GM23338 (cell line): ENCODE data around the gene MYH6. TPM values are rescaled to one million over a fixed set of nuclear protein-coding genes. Genes with fewer than 3 reads are reported as not detected.

Experiments
- ATAC-seq: fragments of 200-7000 bp; cut with Tn5 transposase; 3 replicates; pipeline ENCODE4 v1.9.1; 2020
- DNase-seq: peaks from one replicate; pipeline ENCODE4 v3.0.0-alpha.2; 2015; ENCODE audit warnings: low spot score
- H2AFZ ChIP-seq: fragments of 200-600 bp; sonication (generic); 2 replicates; pipeline ENCODE4 v1.8.0; 2016; ENCODE audit warnings: antibody characterized with exemption, mild to moderate bottlenecking, moderate library complexity
- H3F3A ChIP-seq: fragments of 200-600 bp; sonication (generic); replicated peaks from 2 replicates; pipeline ENCODE4 v1.8.0; 2017; ENCODE audit warnings: antibody characterized with exemption, mixed run types, low read depth
- H3K27ac ChIP-seq: fragments of 200-600 bp; sonication (generic); 2 replicates; pipeline ENCODE4 v1.6.1; 2016; ENCODE audit warnings: low read depth
- H3K27me3 ChIP-seq: fragments of 200-600 bp; sonication (generic); 2 replicates; pipeline ENCODE4 v1.8.0; 2016; ENCODE audit warnings: mild to moderate bottlenecking, mixed run types, moderate library complexity; ENCODE audit not compliant: insufficient read depth
- H3K36me3 ChIP-seq: fragments of 200-600 bp; sonication (generic); 2 replicates; pipeline ENCODE4 v1.8.0; 2016; ENCODE audit warnings: mild to moderate bottlenecking; ENCODE audit not compliant: insufficient read depth
- H3K4me1 ChIP-seq: fragments of 200-600 bp; sonication (generic); 2 replicates; pipeline ENCODE4 v1.8.0; 2016; ENCODE audit warnings: mild to moderate bottlenecking, moderate library complexity; ENCODE audit not compliant: insufficient read depth
- H3K4me2 ChIP-seq: fragments of 200-600 bp; sonication (generic); 2 replicates; pipeline ENCODE4 v1.7.1; 2017; ENCODE audit warnings: mixed run types
- H3K4me3 ChIP-seq: fragments of 200-600 bp; sonication (generic); 2 replicates; pipeline ENCODE4 v1.6.1; 2016; ENCODE audit warnings: mixed run types
- H3K79me2 ChIP-seq: fragments of 200-600 bp; sonication (generic); replicated peaks from 2 replicates; pipeline ENCODE4 v1.8.0; 2017; ENCODE audit warnings: mild to moderate bottlenecking; ENCODE audit not compliant: insufficient read depth
- H3K9me2 ChIP-seq: fragments of 200-600 bp; sonication (generic); 2 replicates; pipeline ENCODE4 v1.8.0; 2017; ENCODE audit not compliant: insufficient read depth
- H4K20me1 ChIP-seq: fragments of 200-600 bp; sonication (generic); replicated peaks from 2 replicates; pipeline ENCODE4 v1.8.0; 2017; ENCODE audit warnings: mild to moderate bottlenecking; ENCODE audit not compliant: insufficient read depth
- H3K27ac Mint-ChIP-seq: 2 replicates; pipeline ENCODE4 v1.8.0; 2020; ENCODE audit warnings: inconsistent platforms, mild to moderate bottlenecking, moderate library complexity, mixed read lengths
- H3K27me3 Mint-ChIP-seq: 3 replicates; pipeline ENCODE4 v1.8.0; 2022; ENCODE audit warnings: low read depth, mild to moderate bottlenecking, moderate library complexity, mixed read lengths, inconsistent platforms; ENCODE audit not compliant: insufficient read depth, poor library complexity
- H3K36me3 Mint-ChIP-seq: 3 replicates; pipeline ENCODE4 v1.8.0; 2021; ENCODE audit warnings: low read depth, mild to moderate bottlenecking, inconsistent platforms, moderate library complexity, mixed read lengths
- H3K4me1 Mint-ChIP-seq: 3 replicates; pipeline ENCODE4 v1.8.0; 2020; ENCODE audit warnings: mild to moderate bottlenecking, inconsistent platforms, mixed read lengths
- H3K4me3 Mint-ChIP-seq: 3 replicates; pipeline ENCODE4 v1.8.0; 2021; ENCODE audit warnings: moderate library complexity, mild to moderate bottlenecking, inconsistent platforms, mixed read lengths
- H3K9me3 Mint-ChIP-seq: 3 replicates; pipeline ENCODE4 v1.8.0; 2020; ENCODE audit warnings: moderate library complexity, mild to moderate bottlenecking, inconsistent platforms, mixed read lengths
- ETS1 ChIP-seq: IDR thresholded peaks from 2 replicates; pipeline ENCODE4 v1.6.1; 2016; ENCODE audit warnings: antibody characterized with exemption
- EZH2 ChIP-seq: fragments of 200-600 bp; sonication (generic); IDR thresholded peaks from one replicate; pipeline ENCODE4 v1.8.0; 2017; ENCODE audit warnings: antibody characterized with exemption, mild to moderate bottlenecking, low read depth; ENCODE audit not compliant: unreplicated experiment
- EZH2phosphoT487 ChIP-seq: fragments of 200-600 bp; sonication (generic); IDR thresholded peaks from one replicate; pipeline ENCODE4 v1.8.1; 2018; ENCODE audit warnings: antibody characterized with exemption; ENCODE audit not compliant: unreplicated experiment
- REST ChIP-seq: IDR thresholded peaks from one replicate; pipeline ENCODE4 v1.6.1; 2018; ENCODE audit warnings: antibody characterized with exemption; ENCODE audit not compliant: unreplicated experiment
- STAT1 ChIP-seq: IDR thresholded peaks from one replicate; pipeline ENCODE4 v1.6.1; 2016; ENCODE audit warnings: antibody characterized with exemption; ENCODE audit not compliant: unreplicated experiment
- ZNF114 ChIP-seq: fragments of 250-450 bp; sonication (Bioruptor Pico); IDR thresholded peaks from 2 replicates; pipeline ENCODE4 v1.5.0; 2020; ENCODE audit warnings: mild to moderate bottlenecking, moderate library complexity
- ZNF331 ChIP-seq: fragments of 250-450 bp; sonication (Bioruptor Pico); IDR thresholded peaks from 2 replicates; pipeline ENCODE4 v1.5.0; 2020; ENCODE audit warnings: low read depth, mild to moderate bottlenecking, moderate library complexity
- ZNF462 ChIP-seq: fragments of 250-450 bp; sonication (Bioruptor Pico); IDR thresholded peaks from 2 replicates; pipeline ENCODE4 v1.5.0; 2020; ENCODE audit warnings: mild to moderate bottlenecking, moderate library complexity
- polyA plus RNA-seq: library from polyadenylated mRNA; unstranded; fragments of >200 nt; fragmentation: Nextera tagmentation; extraction: Ambion mirVana; gene quantifications from 2 replicates; pipeline ENCODE4 v1.2.1, GENCODE V29; 2016
- total RNA-seq: library from RNA; depleted of rRNA; stranded (reverse); fragments of >200 nt; shearing (Covaris generic); gene quantifications from 2 replicates; pipeline ENCODE4 v1.2.3, GENCODE V29; 2014
- TF ChIP-seq, protein P1 (sequence below), 2 experiments: fragments of 200-600 bp in 1 of 2; sonication (generic) in 1 of 2; conservative IDR thresholded peaks; 2 replicates each; pipeline versions ENCODE4 v1.5.1 to v1.6.1; 2016 to 2017; ENCODE audit warnings: antibody characterized with exemption in 2 of 2, low read depth in 2 of 2, mild to moderate bottlenecking in 2 of 2, moderate library complexity in 1 of 2

MYH6 gene
- total and polyA plus RNA-seq, 2 experiments from 2014 or later = 0.03 to 0.10 TPM

- TF ChIP-seq, protein P1, sequence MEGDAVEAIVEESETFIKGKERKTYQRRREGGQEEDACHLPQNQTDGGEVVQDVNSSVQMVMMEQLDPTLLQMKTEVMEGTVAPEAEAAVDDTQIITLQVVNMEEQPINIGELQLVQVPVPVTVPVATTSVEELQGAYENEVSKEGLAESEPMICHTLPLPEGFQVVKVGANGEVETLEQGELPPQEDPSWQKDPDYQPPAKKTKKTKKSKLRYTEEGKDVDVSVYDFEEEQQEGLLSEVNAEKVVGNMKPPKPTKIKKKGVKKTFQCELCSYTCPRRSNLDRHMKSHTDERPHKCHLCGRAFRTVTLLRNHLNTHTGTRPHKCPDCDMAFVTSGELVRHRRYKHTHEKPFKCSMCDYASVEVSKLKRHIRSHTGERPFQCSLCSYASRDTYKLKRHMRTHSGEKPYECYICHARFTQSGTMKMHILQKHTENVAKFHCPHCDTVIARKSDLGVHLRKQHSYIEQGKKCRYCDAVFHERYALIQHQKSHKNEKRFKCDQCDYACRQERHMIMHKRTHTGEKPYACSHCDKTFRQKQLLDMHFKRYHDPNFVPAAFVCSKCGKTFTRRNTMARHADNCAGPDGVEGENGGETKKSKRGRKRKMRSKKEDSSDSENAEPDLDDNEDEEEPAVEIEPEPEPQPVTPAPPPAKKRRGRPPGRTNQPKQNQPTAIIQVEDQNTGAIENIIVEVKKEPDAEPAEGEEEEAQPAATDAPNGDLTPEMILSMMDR (conservative IDR thresholded peaks at IDR 0.05; ENCODE audit: low read depth in 2 of 2) = no peak
- TF ChIP-seq STAT1 (no peak), ETS1 (no peak), ZNF331 (CRISPR knock-in tag) (no peak), ZNF114 (CRISPR knock-in tag) (no peak), EZH2 (no peak), REST (no peak)
These were observed 44.2 kb upstream of the MYH6 start (continued) for GRCh38 chr14:23452237-23452636.

DNA sequence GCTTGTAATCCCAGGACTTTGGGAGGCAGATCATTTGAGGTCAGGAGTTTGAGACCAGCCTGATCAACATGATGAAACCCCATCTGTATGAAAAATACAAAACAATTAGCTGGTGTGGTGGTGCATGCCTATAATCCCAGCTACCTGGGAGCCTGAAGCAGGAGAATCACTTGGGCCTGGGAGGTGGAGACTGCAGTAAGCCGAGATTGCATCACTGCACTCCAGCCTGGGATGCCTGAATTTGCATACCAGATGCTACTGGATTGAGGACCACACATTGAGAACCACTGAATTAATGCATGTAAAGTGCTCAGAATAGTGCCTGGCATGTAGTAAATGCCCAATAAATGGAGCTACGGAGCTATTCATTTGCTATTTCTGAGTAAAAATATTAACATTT is 42.3 kb upstream of the MYH6 start:
- peak; percentile 84 for ATAC-seq
- H3K27ac ChIP-seq = no peak overlapping the region
- H3K36me3 ChIP-seq = no peaks in the 10 kb centered on the region
- peak; percentile 70 for DNase-seq
- no peaks in the 10 kb centered on the region for H4K20me1 ChIP-seq
- H2AFZ ChIP-seq = peak overlapping the region; percentile 63; the same call in 1 of the 2 replicates
- H3K4me1 ChIP-seq = peaks cover 12% of the 10 kb centered on the region; the same call in 1 of the 2 replicates
- Mint-ChIP-seq H3K4me1 (peaks cover 14% of the 10 kb centered on the region), H3K36me3 (no peaks in the 10 kb centered on the region), H3K9me3 (no peaks in the 10 kb centered on the region), H3K27ac (no peak overlapping the region), H3K27me3 (peaks cover 8% of the 10 kb centered on the region), H3K4me3 (no peak overlapping the region)
- no peaks in the 10 kb centered on the region for H3K79me2 ChIP-seq
- H3F3A ChIP-seq = no peaks in the 10 kb centered on the region
- no peak overlapping the region for H3K4me3 ChIP-seq
- H3K9me2 ChIP-seq = no peaks in the 10 kb centered on the region
- H3K4me2 ChIP-seq = no peak overlapping the region
- no peaks in the 10 kb centered on the region for H3K27me3 ChIP-seq
- TF ChIP-seq ZNF462 (CRISPR knock-in tag) = no peak
- no peak for TF ChIP-seq ZNF114 (CRISPR knock-in tag)
- no peak for TF ChIP-seq ETS1
- no peak for TF ChIP-seq EZH2phosphoT487
- no peak for TF ChIP-seq ZNF331 (CRISPR knock-in tag)
- TF ChIP-seq STAT1 = no peak
